NCI-H187 treated with DMSO at 0.1 percent for 48 hours (cell line): ENCODE measurements around the gene PRTN3.

Experiments used
- DNase-seq: peaks from one replicate; lab custom pipeline; 2025; lab: John Stamatoyannopoulos, UW

Gene PRTN3

GRCh38 chr19:840519-841206 lies at the start of gene PRTN3:
Gene PRTN3, plus strand, starts transcription at chr19:840999. Its CDS starts 10 bp downstream, at chr19:841009.
- no peak for DNase-seq

GRCh38 chr19:791007-791566 lies 49.7 kb upstream of the PRTN3 start:
- no peak for DNase-seq

GRCh38 chr19:791567-792305 lies 49.1 kb upstream of the PRTN3 start:
- DNase-seq = no peak

- no peak for DNase-seq
Measured at GRCh38 chr19:792306-792885, 48.4 kb upstream of the PRTN3 start.

- DNase-seq = no peak
Measured at GRCh38 chr19:793806-794205, 47.0 kb upstream of the PRTN3 start.

GRCh38 chr19:795073-795611 lies 45.7 kb upstream of the PRTN3 start:
- DNase-seq = no peak

- no peak for DNase-seq
Measured at GRCh38 chr19:795691-796581, 44.9 kb upstream of the PRTN3 start.

- DNase-seq = peak; percentile 99
Measured at GRCh38 chr19:796692-797527, 43.9 kb upstream of the PRTN3 start, which contains the start of gene PTBP1. Gene PTBP1, plus strand, starts transcription at chr19:797452. Its CDS starts 46 bp downstream, at chr19:797498.

- DNase-seq = peak; percentile 54
Measured at GRCh38 chr19:797528-798414, 43.0 kb upstream of the PRTN3 start.

- no peak for DNase-seq
Measured at GRCh38 chr19:798415-799075, 42.3 kb upstream of the PRTN3 start.

GRCh38 chr19:799076-799881 lies 41.5 kb upstream of the PRTN3 start:
- DNase-seq = no peak

- no peak for DNase-seq
Measured at GRCh38 chr19:800360-801029, 40.3 kb upstream of the PRTN3 start.

- DNase-seq = no peak
Measured at GRCh38 chr19:801030-801860, 39.6 kb upstream of the PRTN3 start.

- DNase-seq = no peak
Measured at GRCh38 chr19:801861-802497, 38.8 kb upstream of the PRTN3 start.

- DNase-seq = no peak
Measured at GRCh38 chr19:802498-803098, 38.2 kb upstream of the PRTN3 start.

GRCh38 chr19:803099-803561 lies 37.7 kb upstream of the PRTN3 start:
- no peak for DNase-seq
